PC-3 (cell line): ENCODE results near the gene CD320. TPM values are rescaled to one million over a fixed set of nuclear protein-coding genes. Genes with fewer than 3 reads are reported as not detected.
"Not testable (repeated sequence)": the region's sequence is repeated elsewhere in the genome, so short reads cannot be mapped to it uniquely, and the experiment has no call there.

Experiments used
- ATAC-seq: fragments of 200-7000 bp; cut with Tn5 transposase; 2 replicates; pipeline ENCODE4 v1.9.1; 2020; ENCODE audit warnings: mild to moderate bottlenecking, moderate library complexity
- BruUV-seq: library from RNA; stranded (reverse); fragments of 400-500 nt; replicated peaks from 2 replicates; lab custom pipeline; 2021; lab: Mats Ljungman, UMichigan
- CTCF ChIA-PET: fragments of 300-600 bp; sonication (Branson Sonifier 250); formaldehyde crosslinking; loops from one replicate; lab custom pipeline; 2022; ENCODE audit warnings: antibody characterized with exemption; lab: Charles Lee
- POLR2A ChIA-PET: fragments of 300-600 bp; sonication (Branson Sonifier 250); formaldehyde crosslinking; loops from one replicate; lab custom pipeline; 2022; ENCODE audit warnings: antibody characterized with exemption; ENCODE audit not compliant: unreplicated experiment; lab: Charles Lee
- DNase-seq: peaks from one replicate; pipeline ENCODE4 v3.0.0-alpha.2; 2015
- H2AFZ ChIP-seq: fragments of 300-600 bp; sonication (generic); 2 replicates; pipeline ENCODE4 v1.6.0; 2016; ENCODE audit warnings: antibody characterized with exemption, low read length
- H3F3A ChIP-seq: fragments of 300-600 bp; sonication (generic); one replicate; pipeline ENCODE4 v1.6.0; 2017; ENCODE audit warnings: antibody characterized with exemption, low read length, control low read depth, mild to moderate bottlenecking; ENCODE audit not compliant: unreplicated experiment
- H3K27ac ChIP-seq: fragments of 300-600 bp; sonication (generic); 2 replicates; pipeline ENCODE4 v1.5.1; 2016; ENCODE audit warnings: mild to moderate bottlenecking, low read length
- H3K27me3 ChIP-seq: fragments of 300-600 bp; sonication (generic); 2 replicates; pipeline ENCODE4 v1.6.1; 2016; ENCODE audit warnings: low read length, mixed read lengths
- H3K36me3 ChIP-seq: fragments of 300-600 bp; sonication (generic); 2 replicates; pipeline ENCODE4 v1.6.1; 2016; ENCODE audit warnings: low read depth, mixed run types, low read length, mixed read lengths
- H3K4me1 ChIP-seq: fragments of 300-600 bp; sonication (generic); 2 replicates; pipeline ENCODE4 v1.5.1; 2016; ENCODE audit warnings: low read length; ENCODE audit not compliant: insufficient read depth
- H3K4me2 ChIP-seq: fragments of 300-600 bp; sonication (generic); 2 replicates; pipeline ENCODE4 v1.6.0; 2016; ENCODE audit warnings: low read length
- H3K4me3 ChIP-seq: fragments of 300-600 bp; sonication (generic); 2 replicates; pipeline ENCODE4 v1.5.1; 2016; ENCODE audit warnings: mild to moderate bottlenecking, low read length, mixed read lengths
- H3K79me2 ChIP-seq: fragments of 300-600 bp; sonication (generic); 2 replicates; pipeline ENCODE4 v1.6.1; 2017; ENCODE audit warnings: low read length, mixed read lengths
- H3K9ac ChIP-seq: fragments of 300-600 bp; sonication (generic); 2 replicates; pipeline ENCODE4 v1.6.0; 2016; ENCODE audit warnings: mild to moderate bottlenecking, low read length
- H3K9me2 ChIP-seq: fragments of 300-600 bp; sonication (generic); replicated peaks from 2 replicates; pipeline ENCODE4 v1.6.1; 2016; ENCODE audit warnings: mixed run types, low read length, mixed read lengths
- H3K9me3 ChIP-seq: fragments of 300-600 bp; sonication (generic); 2 replicates; pipeline ENCODE4 v1.6.1; 2016; ENCODE audit warnings: low read length, mixed read lengths
- H4K20me1 ChIP-seq: fragments of 300-600 bp; sonication (generic); 2 replicates; pipeline ENCODE4 v1.6.1; 2016; ENCODE audit warnings: low read length, mixed read lengths
- CTCF ChIP-seq: fragments of 300-600 bp; sonication (generic); conservative IDR thresholded peaks from 2 replicates; pipeline ENCODE4 v1.5.1; 2017; ENCODE audit warnings: antibody characterized with exemption, low read depth, mild to moderate bottlenecking, low read length
- EZH2 ChIP-seq: fragments of 300-600 bp; sonication (generic); IDR thresholded peaks from one replicate; pipeline ENCODE4 v1.6.1; 2017; ENCODE audit warnings: antibody characterized with exemption, mild to moderate bottlenecking, low read length; ENCODE audit not compliant: unreplicated experiment
- EZH2phosphoT487 ChIP-seq: fragments of 300-600 bp; sonication (generic); IDR thresholded peaks from 2 replicates; pipeline ENCODE4 v1.6.1; 2018; ENCODE audit warnings: mild to moderate bottlenecking, antibody characterized with exemption, low read length, borderline replicate concordance
- intact Hi-C: fragments of 100-400 bp; cut with micrococcal nuclease; formaldehyde crosslinking; loops from 2 replicates; pipeline ENCODE4 v1.9.0; 2023
- total RNA-seq: library from RNA; depleted of rRNA; stranded (reverse); fragments of >200 nt; gene quantifications from 2 replicates; pipeline ENCODE4 v1.2.3, GENCODE V29; 2014

CD320 gene
- total RNA-seq, 1 experiment from 2014 or later: 221 TPM

DNA sequence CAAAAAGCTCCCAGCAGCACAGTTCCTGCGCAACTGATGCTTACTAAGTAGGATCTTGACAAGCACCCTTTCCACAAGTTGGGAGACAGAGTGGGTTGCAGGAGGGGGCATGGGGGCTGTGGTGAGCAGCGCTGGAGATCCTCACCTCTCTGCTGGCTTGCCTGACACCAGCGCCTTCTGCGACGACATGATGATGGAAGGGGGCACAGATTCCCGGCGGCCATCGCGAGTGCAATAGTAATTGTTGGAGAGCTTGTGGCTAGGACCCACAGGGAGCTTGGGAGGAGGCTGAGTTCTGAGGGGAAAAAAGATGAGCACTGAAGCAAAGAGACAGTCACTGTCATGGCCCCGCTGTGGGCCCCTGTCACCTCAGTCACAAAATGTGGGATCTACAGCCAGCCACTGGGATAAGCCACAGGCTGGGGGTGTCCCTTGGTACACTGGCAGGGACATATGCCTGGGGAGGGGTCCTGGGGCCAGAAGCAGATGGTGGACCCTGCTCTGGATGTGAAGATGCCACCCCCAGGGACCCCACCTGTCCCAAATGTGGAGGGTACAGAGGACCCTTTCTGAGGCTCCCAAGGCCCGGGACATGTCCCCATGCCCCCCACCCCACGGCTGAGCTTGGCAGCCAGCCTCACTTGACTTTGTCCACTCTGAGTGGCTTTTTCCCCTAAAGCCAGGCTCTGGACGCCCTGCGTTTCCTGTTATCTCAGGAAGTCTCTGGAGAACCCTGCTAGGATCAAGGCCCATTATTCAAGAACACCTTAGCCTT, 8.4 kb upstream of the CD320 start:
- no peak for ATAC-seq
- H3K79me2 ChIP-seq: peaks cover 24% of the 10 kb centered on the region
- no peaks in the 10 kb centered on the region for H3K9me2 ChIP-seq
- CTCF ChIA-PET: no interaction called here
- no peaks in the 10 kb centered on the region for H3K27me3 ChIP-seq
- intact Hi-C loops: no loop called here
- no peak overlapping the region for H3K4me3 ChIP-seq
- no peak for DNase-seq
- TF ChIP-seq EZH2phosphoT487 (no peak), EZH2 (no peak), CTCF (no peak)
- H3K9ac ChIP-seq: no peak overlapping the region
- no peaks in the 10 kb centered on the region for H3K9me3 ChIP-seq
- H3K36me3 ChIP-seq: peaks cover 2% of the 10 kb centered on the region; the same call in 1 of the 2 replicates
- POLR2A ChIA-PET: no interaction called here
- H4K20me1 ChIP-seq: peaks cover under 1% of the 10 kb centered on the region; the same call in 1 of the 2 replicates
- no peaks in the 10 kb centered on the region for H3F3A ChIP-seq
- no peak overlapping the region for H3K27ac ChIP-seq
- H2AFZ ChIP-seq: no peak overlapping the region
- H3K4me1 ChIP-seq: peaks cover 16% of the 10 kb centered on the region
- BruUV-seq: no TSS peak
- H3K4me2 ChIP-seq: no peak overlapping the region

DNA sequence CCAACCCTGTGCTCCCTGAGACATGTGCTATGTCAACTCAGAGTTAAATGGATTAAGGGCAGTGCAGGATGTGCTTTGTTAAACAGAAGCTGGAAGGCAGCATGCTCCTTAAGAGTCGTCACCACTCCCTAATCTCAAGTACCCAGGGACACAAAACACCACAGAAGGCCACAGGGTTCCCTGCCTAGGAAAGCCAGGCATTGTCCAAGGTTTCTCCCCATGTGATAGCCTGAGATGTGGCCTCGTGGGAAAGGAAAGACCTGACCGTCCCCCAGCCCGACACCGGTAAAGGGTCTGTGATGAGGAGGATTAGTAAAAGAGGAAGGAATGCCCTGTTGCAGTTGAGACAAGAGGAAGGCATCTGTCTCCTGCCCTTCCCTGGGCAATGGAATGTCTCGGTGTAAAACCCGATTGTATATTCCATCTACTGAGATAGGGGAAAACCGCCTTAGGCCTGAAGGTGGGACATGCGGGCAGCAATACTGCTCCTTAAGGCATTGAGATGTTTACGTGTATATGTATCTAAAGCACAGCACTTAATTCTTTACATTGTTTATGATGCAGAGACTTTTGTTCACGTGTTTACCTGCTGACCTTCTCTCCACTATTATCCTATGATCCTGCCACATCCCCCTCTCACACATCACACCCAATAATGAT, 7.0 kb upstream of the CD320 start:
- H3K36me3 ChIP-seq, H3K27me3 ChIP-seq, H3K9ac ChIP-seq, ATAC-seq, CTCF ChIA-PET, H3K9me3 ChIP-seq, intact Hi-C loops, H2AFZ ChIP-seq, H3K4me3 ChIP-seq, BruUV-seq, POLR2A ChIA-PET, H3K9me2 ChIP-seq, H4K20me1 ChIP-seq, H3K27ac ChIP-seq, H3K4me2 ChIP-seq, DNase-seq, H3F3A ChIP-seq: not testable (repeated sequence)
- Histone ChIP-seq H3K4me1 (peaks cover 18% of the 10 kb centered on the region), H3K79me2 (peaks cover 10% of the 10 kb centered on the region)

DNA sequence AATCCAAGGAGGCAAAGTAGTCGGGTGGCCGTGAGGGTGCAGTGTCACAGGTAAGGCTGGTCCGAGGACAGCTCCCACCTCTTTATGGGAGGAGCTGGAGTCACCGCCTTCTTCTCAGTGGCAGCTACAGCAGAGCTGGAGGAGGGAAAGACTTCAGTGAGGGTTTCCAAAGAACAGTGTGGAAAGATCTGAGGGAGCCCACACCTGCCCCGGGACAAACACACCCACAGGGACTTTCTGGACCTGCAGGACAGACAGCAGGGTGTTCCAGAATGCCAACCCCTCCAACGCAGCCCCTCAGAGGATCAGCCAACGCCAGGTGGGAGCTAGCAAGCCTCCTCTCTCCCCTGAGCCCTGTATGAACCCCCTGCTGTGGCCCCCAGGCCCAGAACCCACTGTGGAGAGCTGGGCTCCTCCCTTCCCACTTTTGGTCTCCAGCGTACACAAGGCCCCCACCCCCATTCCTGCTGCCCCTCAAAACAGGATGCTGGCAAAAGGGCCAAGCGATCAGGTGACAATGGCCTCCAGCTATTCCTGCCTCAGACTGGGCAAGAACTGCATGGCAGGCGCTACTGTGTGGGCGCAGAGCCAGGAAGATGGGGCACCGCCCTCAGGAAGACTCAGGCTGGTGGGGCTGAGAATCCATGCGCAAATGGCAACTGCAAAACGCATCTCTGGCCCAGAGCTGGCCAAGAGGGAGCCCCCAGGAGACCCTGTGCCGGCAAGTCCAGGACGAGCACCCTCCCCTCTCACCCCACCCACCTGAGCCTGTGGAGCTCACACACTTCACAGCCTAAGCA, 3.5 kb upstream of the CD320 start:
- H3K79me2 ChIP-seq: peaks cover 13% of the 10 kb centered on the region
- peaks cover 11% of the 10 kb centered on the region for H3F3A ChIP-seq
- H3K27ac ChIP-seq: no peak overlapping the region
- H3K36me3 ChIP-seq: peaks cover 13% of the 10 kb centered on the region; the same call in 1 of the 2 replicates
- no TSS peak for BruUV-seq
- H3K9me3 ChIP-seq: no peaks in the 10 kb centered on the region
- H3K4me1 ChIP-seq: peaks cover 37% of the 10 kb centered on the region
- H3K4me3 ChIP-seq: no peak overlapping the region
- TF ChIP-seq CTCF (no peak), EZH2phosphoT487 (no peak), EZH2 (no peak)
- ATAC-seq (no peak), DNase-seq (peak; percentile 40)
- H3K9me2 ChIP-seq: no peaks in the 10 kb centered on the region
- POLR2A ChIA-PET: interaction anchor here (0.6 kb wide), 1 partner anchor 78 kb away, joined by 3 read pairs; no protein-coding TSS in a partner anchor
- no peaks in the 10 kb centered on the region for H4K20me1 ChIP-seq
- CTCF ChIA-PET: interaction anchor here (0.6 kb wide), 1 partner anchor 87 kb away, joined by 4 read pairs; no protein-coding TSS in a partner anchor
- H3K4me2 ChIP-seq: no peak overlapping the region
- intact Hi-C loops: no loop called here
- no peak overlapping the region for H3K9ac ChIP-seq
- H3K27me3 ChIP-seq: no peaks in the 10 kb centered on the region
- H2AFZ ChIP-seq: no peak overlapping the region
